ENCODE data around the gene E2F6.
A peak's percentile ranks its signal among the peaks of the same experiment; 100 is the strongest.

E2F6 gene

GRCh38 chr2:11465485-11466306 is at the start of gene E2F6:
Gene E2F6 (minus strand): TSS chr2:11466161. CDS start chr2:11465879, 282 bp downstream.
- DNase-seq, result peak; percentile 80

GRCh38 chr2:11515490-11515981 is 49.6 kb upstream of the E2F6 start:
- no peak for DNase-seq

- DNase-seq, result no peak
Measured at GRCh38 chr2:11514904-11515303, 48.9 kb upstream of the E2F6 start.

- DNase-seq, result no peak
Measured at GRCh38 chr2:11514081-11514730, 48.2 kb upstream of the E2F6 start.

GRCh38 chr2:11513319-11513718 is 47.4 kb upstream of the E2F6 start:
- DNase-seq, result no peak

GRCh38 chr2:11512431-11512830 is 46.5 kb upstream of the E2F6 start:
- DNase-seq, result no peak

GRCh38 chr2:11509657-11510360 is 43.8 kb upstream of the E2F6 start:
- no peak for DNase-seq

- no peak for DNase-seq
Measured at GRCh38 chr2:11508279-11508678, 42.3 kb upstream of the E2F6 start.

GRCh38 chr2:11507517-11507916 is 41.6 kb upstream of the E2F6 start:
- no peak for DNase-seq

- DNase-seq, result no peak
Measured at GRCh38 chr2:11506611-11506969, 40.6 kb upstream of the E2F6 start.

GRCh38 chr2:11505652-11506610 is 40.0 kb upstream of the E2F6 start:
- no peak for DNase-seq

- no peak for DNase-seq
Measured at GRCh38 chr2:11503354-11503927, 37.5 kb upstream of the E2F6 start.

- DNase-seq, result no peak
Measured at GRCh38 chr2:11502740-11503292, 36.9 kb upstream of the E2F6 start.

GRCh38 chr2:11500702-11501303 is 34.8 kb upstream of the E2F6 start:
- DNase-seq, result no peak

GRCh38 chr2:11499081-11499743 is 33.3 kb upstream of the E2F6 start:
- DNase-seq, result no peak

GRCh38 chr2:11498543-11499034 is 32.6 kb upstream of the E2F6 start:
- DNase-seq, result no peak

GRCh38 chr2:11495844-11496681 is 30.1 kb upstream of the E2F6 start:
- DNase-seq, result no peak

GRCh38 chr2:11494310-11494709 is 28.3 kb upstream of the E2F6 start:
- DNase-seq, result no peak

GRCh38 chr2:11493282-11493681 is 27.3 kb upstream of the E2F6 start:
- DNase-seq, result no peak

- no peak for DNase-seq
Measured at GRCh38 chr2:11492720-11493119, 26.8 kb upstream of the E2F6 start.

Data from activated CD4-positive, alpha-beta T cell treated with anti-CD3 and anti-CD28 coated beads, Interleukin-2, amount 50 U/mL, for 1 hour (primary cell).